Hepatocyte (in vitro differentiated cells): Measurements from ENCODE around the gene OR6T1.

Experiments used
- CTCF ChIP-seq: fragments of 200-600 bp; sonication (generic); IDR thresholded peaks from 2 replicates; pipeline ENCODE4 v1.5.1; 2016; ENCODE audit warnings: antibody characterized with exemption, mild to moderate bottlenecking; ENCODE audit not compliant: poor library complexity
- EZH2 ChIP-seq: fragments of 200-600 bp; sonication (generic); IDR thresholded peaks from 2 replicates; pipeline ENCODE4 v1.6.1; 2016; ENCODE audit warnings: antibody characterized with exemption, mild to moderate bottlenecking, borderline replicate concordance
- EZH2phosphoT487 ChIP-seq: fragments of 200-600 bp; sonication (generic); IDR thresholded peaks from one replicate; pipeline ENCODE4 v1.6.1; 2018; ENCODE audit warnings: antibody characterized with exemption, mild to moderate bottlenecking, low read depth, moderate library complexity; ENCODE audit not compliant: unreplicated experiment, severe bottlenecking

GRCh38 chr11:123943738-123944137, at the start of gene OR6T1:
- no peak for TF ChIP-seq CTCF
- TF ChIP-seq EZH2phosphoT487 = no peak
- no peak for TF ChIP-seq EZH2
